Endothelial cell of umbilical vein (primary cell): ENCODE results near the gene ASIC4. TPM values are rescaled to one million over a fixed set of nuclear protein-coding genes. Genes with fewer than 3 reads are reported as not detected.

Experiments used
- BruUV-seq: library from RNA; stranded (reverse); fragments of 400-500 nt; replicated peaks from 2 replicates; lab custom pipeline; 2021; lab: Mats Ljungman, UMichigan
- CTCF ChIA-PET: fragments of 300-600, 350-600 bp; sonication (Branson Sonifier 250); formaldehyde crosslinking; loops from one replicate; lab custom pipeline; 2021; ENCODE audit warnings: antibody characterized with exemption, inconsistent platforms; lab: Charles Lee
- POLR2A ChIA-PET: fragments of 300-600, 350-600 bp; sonication (Branson Sonifier 250); formaldehyde crosslinking; loops from one replicate; lab custom pipeline; 2021; ENCODE audit warnings: antibody characterized with exemption, inconsistent platforms; lab: Charles Lee
- DNase-seq: peaks from one replicate; pipeline ENCODE4 v3.0.0-alpha.2; 2011; ENCODE audit warnings: low read depth, low spot score
- FAIRE-seq: peaks from 2 replicates; lab custom pipeline; 2011; peaks lifted over from hg19 to GRCh38; lab: Jason Lieb, UNC
- H2AFZ ChIP-seq: 2 replicates; pipeline ENCODE4 v1.6.0; 2012; ENCODE audit warnings: low read depth, low read length, control low read depth, inconsistent platforms
- H3K27ac ChIP-seq: 2 replicates; pipeline ENCODE4 v1.5.1; 2011; ENCODE audit warnings: low read depth, mild to moderate bottlenecking, control low read depth, low read length, moderate library complexity; ENCODE audit not compliant: insufficient read depth
- H3K27me3 ChIP-seq, 2 experiments: 2 replicates each; pipeline versions ENCODE4 v1.6.0 to v1.6.1; 2011; ENCODE audit warnings: low read length in 2 of 2, mixed read lengths in 1 of 2; ENCODE audit not compliant: control insufficient read depth in 2 of 2, insufficient read depth in 2 of 2
- H3K36me3 ChIP-seq, 2 experiments: 2 replicates in 1 of 2; 3 replicates in 1 of 2; pipeline ENCODE4 v1.5.1; 2011; ENCODE audit warnings: low read length in 2 of 2, mild to moderate bottlenecking in 1 of 2, moderate library complexity in 1 of 2; ENCODE audit not compliant: control insufficient read depth in 2 of 2, insufficient read depth in 2 of 2; ENCODE audit errors: extremely low read depth in 1 of 2
- H3K4me1 ChIP-seq: 3 replicates; pipeline ENCODE4 v1.5.1; 2011; ENCODE audit warnings: mild to moderate bottlenecking, low read length; ENCODE audit not compliant: control insufficient read depth, insufficient read depth; ENCODE audit errors: extremely low read depth
- H3K4me2 ChIP-seq: 2 replicates; pipeline ENCODE4 v1.6.1; 2011; ENCODE audit warnings: low read length, control low read depth, mixed read lengths; ENCODE audit not compliant: insufficient read depth
- H3K4me3 ChIP-seq, 3 experiments: fragments of 200-600 bp in 1 of 3; sonication (generic), shearing (Covaris generic) in 1 of 3; replicated peaks in 1 of 3; 2 replicates each; pipeline ENCODE4 v1.5.1; 2011 to 2016; ENCODE audit warnings: control low read depth in 3 of 3, low read length in 3 of 3, mild to moderate bottlenecking in 2 of 3, inconsistent platforms in 1 of 3, low read depth in 1 of 3, moderate library complexity in 1 of 3; ENCODE audit not compliant: insufficient read depth in 1 of 3
- H3K79me2 ChIP-seq: 2 replicates; pipeline ENCODE4 v1.6.0; 2012; ENCODE audit warnings: low read length, inconsistent platforms; ENCODE audit not compliant: control insufficient read depth, insufficient read depth
- H3K9ac ChIP-seq: replicated peaks from 2 replicates; pipeline ENCODE3; 2011; ENCODE audit warnings: low read length, control low read depth; ENCODE audit not compliant: insufficient read depth; ENCODE audit errors: extremely low read depth
- H3K9me1 ChIP-seq: replicated peaks from 3 replicates; pipeline ENCODE4 v1.6.0; 2011; ENCODE audit warnings: mild to moderate bottlenecking, low read length; ENCODE audit not compliant: control insufficient read depth, insufficient read depth; ENCODE audit errors: extremely low read depth
- H3K9me3 ChIP-seq: replicated peaks from 2 replicates; pipeline ENCODE4 v1.5.1; 2012; ENCODE audit warnings: low read length, inconsistent platforms; ENCODE audit not compliant: control insufficient read depth, insufficient read depth
- H4K20me1 ChIP-seq: replicated peaks from 2 replicates; pipeline ENCODE3; 2011; ENCODE audit warnings: mild to moderate bottlenecking, low read length; ENCODE audit not compliant: control insufficient read depth, insufficient read depth; ENCODE audit errors: extremely low read depth
- EZH2 ChIP-seq: IDR thresholded peaks from 2 replicates; pipeline ENCODE4 v1.6.1; 2012; ENCODE audit warnings: borderline replicate concordance, low read depth, mild to moderate bottlenecking, moderate library complexity, low read length, inconsistent platforms; ENCODE audit not compliant: severe bottlenecking
- FOS ChIP-seq: IDR thresholded peaks from 2 replicates; pipeline ENCODE4 v1.6.1; 2011; ENCODE audit warnings: mild to moderate bottlenecking, low read length, moderate library complexity, borderline replicate concordance; ENCODE audit not compliant: insufficient read depth
- GATA2 ChIP-seq: IDR thresholded peaks from 2 replicates; pipeline ENCODE4 v1.7.0; 2011; ENCODE audit warnings: low read depth, mild to moderate bottlenecking, moderate library complexity, mixed read lengths, low read length; ENCODE audit not compliant: insufficient read length, insufficient read depth
- JUN ChIP-seq: IDR thresholded peaks from 2 replicates; pipeline ENCODE4 v1.6.1; 2011; ENCODE audit warnings: borderline replicate concordance, low read depth; ENCODE audit not compliant: insufficient read length, insufficient read depth
- MYC ChIP-seq: IDR thresholded peaks from one replicate; pipeline ENCODE4 v1.6.1; 2011; ENCODE audit warnings: mild to moderate bottlenecking, low read depth, low read length
- POLR2A ChIP-seq: IDR thresholded peaks from 2 replicates; pipeline ENCODE4 v1.6.1; 2012; ENCODE audit warnings: low read depth, mild to moderate bottlenecking, control low read depth, low read length
- POLR2AphosphoS5 ChIP-seq: IDR thresholded peaks from 2 replicates; pipeline ENCODE4 v1.6.1; 2012; ENCODE audit warnings: low read depth, mild to moderate bottlenecking, control low read depth, low read length, moderate library complexity; ENCODE audit not compliant: insufficient read depth
- dilution Hi-C: fragments of 300-500 bp; cut with MboI; formaldehyde crosslinking; loops from one replicate; pipeline ENCODE4 v1.15.0; 2019; ENCODE audit warnings: low sequenced_read_pairs; ENCODE audit not compliant: extremely low pct_ligation_motif_present
- intact Hi-C: fragments of 100-400 bp; cut with micrococcal nuclease; formaldehyde crosslinking; loops from one replicate; pipeline ENCODE4 v1.10.0; 2022
- polyA plus RNA-seq, 4 experiments: library from polyadenylated mRNA; depleted of rRNA in 3 of 4; stranded (reverse) in 3 of 4; unstranded in 1 of 4; fragments of >200 nt; gene quantifications; 2 replicates each; pipeline versions ENCODE4 v1.2.1 to v1.2.3, GENCODE V29; 2011 to 2012; ENCODE audit warnings: missing spikeins in 1 of 4
- total RNA-seq: library from RNA; stranded (reverse); gene quantifications from 2 replicates; pipeline ENCODE4 v1.2.3, GENCODE V29; 2021
- TF ChIP-seq, protein P1 (sequence below), 2 donors: IDR thresholded peaks; 1 replicate in 1 of 2; 2 replicates in 1 of 2; pipeline ENCODE4 v1.5.1; 2011; ENCODE audit warnings: low read length in 2 of 2, mild to moderate bottlenecking in 2 of 2, moderate library complexity in 2 of 2, control low read depth in 1 of 2, inconsistent platforms in 1 of 2, low read depth in 1 of 2; ENCODE audit not compliant: insufficient read depth in 1 of 2; ENCODE audit errors: extremely low read depth in 1 of 2
- TF ChIP-seq, protein P2 (sequence below): IDR thresholded peaks from 2 replicates; pipeline ENCODE4 v1.6.1; 2011; ENCODE audit not compliant: insufficient read depth, insufficient read length

The ASIC4 gene
- total and polyA plus RNA-seq, 2 donors (not counting 3 experiments of a cell fraction or from before 2014, with no cell fraction given), result not detected

DNA sequence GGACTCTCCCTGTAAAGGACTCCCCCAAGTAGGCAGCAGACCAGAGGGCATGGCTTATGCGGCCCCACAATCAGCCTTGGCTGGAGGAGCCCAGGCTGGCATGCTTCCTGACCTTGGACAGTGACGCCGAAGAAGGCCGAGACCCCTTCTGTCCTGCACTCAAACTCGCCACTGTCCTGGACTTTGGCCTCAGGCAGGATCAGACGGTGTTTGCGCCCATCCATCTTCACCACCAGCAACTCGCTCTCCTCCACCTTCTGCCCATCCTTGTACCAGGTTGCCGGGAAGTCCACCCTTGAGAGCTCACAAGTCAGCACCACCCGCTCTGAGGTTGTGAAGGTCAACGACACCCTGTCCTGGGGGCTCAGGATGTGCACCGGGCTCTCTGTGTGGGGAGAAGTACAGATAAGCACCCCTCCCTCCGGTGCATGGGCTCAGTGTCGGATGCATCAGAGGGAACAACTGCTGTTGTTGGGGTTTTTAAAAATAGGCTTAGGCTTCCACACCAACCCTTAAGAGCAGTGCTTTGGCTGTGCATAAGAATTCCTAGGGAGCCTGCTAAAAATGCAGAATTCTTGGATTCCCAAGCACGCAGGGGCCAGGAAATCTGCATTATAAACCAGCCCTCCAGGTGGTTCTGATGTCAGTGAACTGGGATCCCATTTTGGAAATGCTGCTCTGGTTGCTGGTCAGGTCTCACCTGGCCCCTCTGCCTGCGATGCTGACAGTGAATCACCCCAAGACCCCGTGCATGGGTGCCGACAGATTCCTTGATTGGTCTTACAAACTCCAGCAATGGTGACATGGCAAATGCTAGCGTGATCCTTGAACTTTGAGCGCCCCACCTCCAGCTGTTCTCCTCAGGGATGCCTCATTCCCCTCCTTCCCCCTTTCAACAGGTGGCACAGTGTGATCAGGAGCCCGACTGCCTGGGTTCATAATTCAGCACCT, 51.1 kb downstream of the ASIC4 start:
- H3K9me1 ChIP-seq, result no peaks in the 10 kb centered on the region
- H3K9me3 ChIP-seq, result no peaks in the 10 kb centered on the region
- no peak for FAIRE-seq
- no peaks in the 10 kb centered on the region for H3K36me3 ChIP-seq
- H3K4me2 ChIP-seq, result no peak overlapping the region
- H2AFZ ChIP-seq, result no peak overlapping the region
- no peaks in the 10 kb centered on the region for H3K79me2 ChIP-seq
- TF ChIP-seq, protein P1, sequence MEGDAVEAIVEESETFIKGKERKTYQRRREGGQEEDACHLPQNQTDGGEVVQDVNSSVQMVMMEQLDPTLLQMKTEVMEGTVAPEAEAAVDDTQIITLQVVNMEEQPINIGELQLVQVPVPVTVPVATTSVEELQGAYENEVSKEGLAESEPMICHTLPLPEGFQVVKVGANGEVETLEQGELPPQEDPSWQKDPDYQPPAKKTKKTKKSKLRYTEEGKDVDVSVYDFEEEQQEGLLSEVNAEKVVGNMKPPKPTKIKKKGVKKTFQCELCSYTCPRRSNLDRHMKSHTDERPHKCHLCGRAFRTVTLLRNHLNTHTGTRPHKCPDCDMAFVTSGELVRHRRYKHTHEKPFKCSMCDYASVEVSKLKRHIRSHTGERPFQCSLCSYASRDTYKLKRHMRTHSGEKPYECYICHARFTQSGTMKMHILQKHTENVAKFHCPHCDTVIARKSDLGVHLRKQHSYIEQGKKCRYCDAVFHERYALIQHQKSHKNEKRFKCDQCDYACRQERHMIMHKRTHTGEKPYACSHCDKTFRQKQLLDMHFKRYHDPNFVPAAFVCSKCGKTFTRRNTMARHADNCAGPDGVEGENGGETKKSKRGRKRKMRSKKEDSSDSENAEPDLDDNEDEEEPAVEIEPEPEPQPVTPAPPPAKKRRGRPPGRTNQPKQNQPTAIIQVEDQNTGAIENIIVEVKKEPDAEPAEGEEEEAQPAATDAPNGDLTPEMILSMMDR (IDR thresholded peaks at IDR 0.05; ENCODE audit: extremely low read depth in 1 of 2, insufficient read depth in 1 of 2, low read depth in 1 of 2, low read length in 2 of 2), result no peak
- no peak for TF ChIP-seq POLR2A
- no peak for TF ChIP-seq FOS
- TF ChIP-seq JUN, result no peak
- TF ChIP-seq MYC, result no peak
- no peak for TF ChIP-seq POLR2AphosphoS5
- TF ChIP-seq, protein P2, sequence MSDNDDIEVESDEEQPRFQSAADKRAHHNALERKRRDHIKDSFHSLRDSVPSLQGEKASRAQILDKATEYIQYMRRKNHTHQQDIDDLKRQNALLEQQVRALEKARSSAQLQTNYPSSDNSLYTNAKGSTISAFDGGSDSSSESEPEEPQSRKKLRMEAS, result no peak
- no peak for TF ChIP-seq GATA2
- TF ChIP-seq EZH2, result no peak
- H3K27me3 ChIP-seq, result peaks cover 0 to 6% of the 10 kb centered on the region in 2 experiments
- H3K4me1 ChIP-seq, result no peaks in the 10 kb centered on the region
- no peak overlapping the region for H3K4me3 ChIP-seq
- intact Hi-C loops (no loop called here), dilution Hi-C loops (no loop called here)
- H3K27ac ChIP-seq, result no peak overlapping the region
- no peak overlapping the region for H3K9ac ChIP-seq
- no peak for DNase-seq
- CTCF ChIA-PET, result no interaction called here
- POLR2A ChIA-PET, result interaction anchor here (1.1 kb wide), 1 partner anchor 32 kb away, joined by 5 read pairs; no protein-coding TSS in a partner anchor
- H4K20me1 ChIP-seq, result no peaks in the 10 kb centered on the region
- no TSS peak for BruUV-seq
